SK-N-SH (cell line): ENCODE results near the gene ABCB4. TPM values are rescaled to one million over a fixed set of nuclear protein-coding genes. Genes with fewer than 3 reads are reported as not detected.

Experiments
- CTCF ChIA-PET: fragments of 300-600, 350-600 bp; formaldehyde crosslinking; extraction: SDS; loops from one replicate; lab custom pipeline; 2021; lab: Yijun Ruan, JAX
- POLR2A ChIA-PET: fragments of 350-600 bp; sonication (Branson Sonifier 250); formaldehyde crosslinking; extraction: SDS; loops from one replicate; lab custom pipeline; 2020; ENCODE audit warnings: antibody characterized with exemption, inconsistent platforms; lab: Yijun Ruan, JAX
- DNase-seq: peaks from one replicate; pipeline ENCODE4 v3.0.0; 2012
- H2AFZ ChIP-seq: fragments of 200-600 bp; sonication (generic); 2 replicates; pipeline ENCODE4 v1.8.1; 2016; ENCODE audit warnings: antibody characterized with exemption, mild to moderate bottlenecking, low read depth
- H3F3A ChIP-seq: fragments of 200-600 bp; sonication (generic); replicated peaks from 2 replicates; pipeline ENCODE3; 2016; ENCODE audit warnings: antibody characterized with exemption, mild to moderate bottlenecking; ENCODE audit not compliant: insufficient read depth
- H3K27ac ChIP-seq, 2 experiments: fragments of 200-500 bp in 1 of 2; fragments of 200-600 bp in 1 of 2; sonication (Bioruptor generic) in 1 of 2; sonication (generic), shearing (Covaris generic) in 1 of 2; 2 replicates each; pipeline versions ENCODE4 v1.5.1 to v1.6.1; 2014 to 2016; ENCODE audit warnings: low read depth in 2 of 2, inconsistent platforms in 1 of 2, low read length in 1 of 2, mild to moderate bottlenecking in 1 of 2, mixed read lengths in 1 of 2
- H3K27me3 ChIP-seq: fragments of 200-600 bp; sonication (generic), shearing (Covaris generic); 2 replicates; pipeline ENCODE4 v1.6.1; 2016; ENCODE audit warnings: mixed run types; ENCODE audit not compliant: insufficient read depth
- H3K36me3 ChIP-seq, 2 experiments: fragments of 200-500 bp in 1 of 2; fragments of 200-600 bp in 1 of 2; sonication (Bioruptor generic) in 1 of 2; sonication (generic) in 1 of 2; replicated peaks in 1 of 2; 2 replicates each; pipeline versions ENCODE3 to v1.5.1; 2014 to 2016; ENCODE audit warnings: low read length in 1 of 2, mild to moderate bottlenecking in 1 of 2; ENCODE audit not compliant: insufficient read depth in 2 of 2, control insufficient read depth in 1 of 2
- H3K4me1 ChIP-seq, 2 experiments: fragments of 200-500 bp in 1 of 2; fragments of 200-600 bp in 1 of 2; sonication (Bioruptor generic) in 1 of 2; sonication (generic), shearing (Covaris generic) in 1 of 2; 2 replicates each; pipeline versions ENCODE4 v1.5.1 to v1.6.1; 2014 to 2016; ENCODE audit warnings: low read depth in 1 of 2, low read length in 1 of 2, mixed run types in 1 of 2; ENCODE audit not compliant: insufficient read depth in 2 of 2, control insufficient read depth in 1 of 2
- H3K4me2 ChIP-seq: fragments of 200-600 bp; sonication (generic), shearing (Covaris generic); 2 replicates; pipeline ENCODE4 v1.6.1; 2017; ENCODE audit warnings: mixed run types
- H3K4me3 ChIP-seq, 2 experiments: fragments of 200-500 bp in 1 of 2; fragments of 200-600 bp in 1 of 2; sonication (Bioruptor generic) in 1 of 2; sonication (generic), shearing (Covaris generic) in 1 of 2; 2 replicates each; pipeline versions ENCODE4 v1.5.1 to v1.8.1; 2014 to 2016; ENCODE audit warnings: low read depth in 2 of 2, inconsistent platforms in 1 of 2, low read length in 1 of 2, mild to moderate bottlenecking in 1 of 2, mixed read lengths in 1 of 2, moderate library complexity in 1 of 2
- H3K79me2 ChIP-seq: fragments of 200-600 bp; sonication (generic); 2 replicates; pipeline ENCODE4 v1.8.1; 2017; ENCODE audit warnings: mild to moderate bottlenecking; ENCODE audit not compliant: insufficient read depth
- H3K9ac ChIP-seq: fragments of 200-600 bp; sonication (generic); 2 replicates; pipeline ENCODE4 v1.6.1; 2017; ENCODE audit warnings: mixed run types
- H3K9me2 ChIP-seq: fragments of 200-600 bp; sonication (generic); 2 replicates; pipeline ENCODE4 v1.6.1; 2017; ENCODE audit warnings: mixed run types
- H3K9me3 ChIP-seq: fragments of 200-600 bp; sonication (generic); 2 replicates; pipeline ENCODE4 v1.6.1; 2017; ENCODE audit warnings: mixed run types, mild to moderate bottlenecking, moderate library complexity
- H4K20me1 ChIP-seq: fragments of 200-600 bp; sonication (generic); 2 replicates; pipeline ENCODE4 v1.6.1; 2017; ENCODE audit warnings: mild to moderate bottlenecking, mixed run types; ENCODE audit not compliant: insufficient read depth
- CHD2 ChIP-seq: fragments of 150-350 bp; IDR thresholded peaks from 2 replicates; pipeline ENCODE4 v1.6.1; 2018; ENCODE audit warnings: low read length; ENCODE audit not compliant: partially characterized antibody
- EZH2phosphoT487 ChIP-seq: fragments of 200-600 bp; sonication (generic); IDR thresholded peaks from 2 replicates; pipeline ENCODE4 v1.6.1; 2017; ENCODE audit warnings: low read depth, mixed run types, mild to moderate bottlenecking, antibody characterized with exemption, moderate library complexity, borderline replicate concordance
- FOXM1 ChIP-seq: IDR thresholded peaks from 2 replicates; pipeline ENCODE4 v1.4.0; 2012; ENCODE audit warnings: low read depth, mild to moderate bottlenecking
- GABPA ChIP-seq: IDR thresholded peaks from 2 replicates; pipeline ENCODE4 v1.4.0; 2012; ENCODE audit warnings: low read depth, mild to moderate bottlenecking
- GATA2 ChIP-seq: sonication (generic); formaldehyde crosslinking; IDR thresholded peaks from 2 replicates; pipeline ENCODE4 v1.5.0; 2020; ENCODE audit warnings: mild to moderate bottlenecking, missing genetic modification reagents
- JUND ChIP-seq: IDR thresholded peaks from 2 replicates; pipeline ENCODE4 v1.4.0; 2012
- MAX ChIP-seq: IDR thresholded peaks from 2 replicates; pipeline ENCODE4 v1.4.0; 2012; ENCODE audit warnings: low read depth
- MXI1 ChIP-seq: IDR thresholded peaks from 2 replicates; pipeline ENCODE4 v1.6.1; 2012; ENCODE audit warnings: mild to moderate bottlenecking, low read depth, low read length, improper control_type of control experiment
- NFIC ChIP-seq: IDR thresholded peaks from 2 replicates; pipeline ENCODE4 v1.4.0; 2012; ENCODE audit warnings: borderline replicate concordance
- NRF1 ChIP-seq: IDR thresholded peaks from 2 replicates; pipeline ENCODE4 v1.6.1; 2012; ENCODE audit warnings: low read depth, mild to moderate bottlenecking, low read length
- PBX3 ChIP-seq: IDR thresholded peaks from 2 replicates; pipeline ENCODE4; 2012
- POLR2AphosphoS5 ChIP-seq: IDR thresholded peaks from 2 replicates; pipeline ENCODE4 v1.6.1; 2012; ENCODE audit warnings: low read depth, low read length
- RFX5 ChIP-seq: IDR thresholded peaks from 2 replicates; pipeline ENCODE4 v1.6.1; 2012; ENCODE audit warnings: mild to moderate bottlenecking, improper control_type of control experiment, low read length
- TAF1 ChIP-seq: IDR thresholded peaks from 2 replicates; pipeline ENCODE4 v1.6.1; 2012; ENCODE audit warnings: low read depth, mild to moderate bottlenecking, low read length, moderate library complexity, borderline replicate concordance
- USF1 ChIP-seq: IDR thresholded peaks from 2 replicates; pipeline ENCODE4 v1.4.0; 2012; ENCODE audit warnings: low read depth, borderline replicate concordance
- USF2 ChIP-seq: fragments of 150-350 bp; IDR thresholded peaks from 2 replicates; pipeline ENCODE4 v1.6.1; 2017; ENCODE audit warnings: antibody characterized with exemption, low read length, low read depth, borderline replicate concordance
- ZBTB33 ChIP-seq: IDR thresholded peaks from 2 replicates; pipeline ENCODE4 v1.4.0; 2012; ENCODE audit warnings: low read depth, borderline replicate concordance
- WGBS: methylation state at CpG from one replicate; pipeline ENCODE4 v1.1.6; 2017; ENCODE audit warnings: low lambda C conversion rate; 5-methylcytosine and 5-hydroxymethylcytosine counted together
- polyA plus RNA-seq, 3 experiments: library from polyadenylated mRNA; depleted of rRNA; stranded (reverse); fragments of >200 nt; gene quantifications; 2 replicates each; pipeline ENCODE4 v1.2.3, GENCODE V29; 2012

Gene ABCB4
- polyA plus RNA-seq, 1 of the 3 experiments (the other 2 are of a cell fraction): 0.18 TPM

- no peak for TF ChIP-seq USF1
- TF ChIP-seq POLR2AphosphoS5: no peak
- no peak for TF ChIP-seq FOXM1
- TF ChIP-seq MXI1: no peak
- no peak for TF ChIP-seq EZH2phosphoT487
- no peak for TF ChIP-seq GABPA
- TF ChIP-seq, all 33 proteins: peak for 0
These were observed 112.1 kb downstream of the ABCB4 start (continued) for GRCh38 chr7:87363342-87363741.

GRCh38 chr7:87361320-87361719, 114.2 kb downstream of the ABCB4 start:
- Histone ChIP-seq H3F3A (peaks cover 10% of the 10 kb centered on the region), H3K79me2 (no peaks in the 10 kb centered on the region), H3K9ac (no peak overlapping the region), H3K9me3 (no peaks in the 10 kb centered on the region), H2AFZ (no peak overlapping the region), H3K4me2 (no peak overlapping the region), H4K20me1 (no peaks in the 10 kb centered on the region), H3K4me1 (peaks cover 0 to 4% of the 10 kb centered on the region in 2 experiments; a peak in 1 of 4 replicates), H3K4me3 (no peak overlapping the region), H3K36me3 (peaks cover 8 to 47% of the 10 kb centered on the region in 2 experiments), H3K27me3 (no peaks in the 10 kb centered on the region), H3K9me2 (no peaks in the 10 kb centered on the region), H3K27ac (no peak overlapping the region)
- ChIA-PET CTCF (interaction anchor here (1.0 to 2.0 kb wide), 3 partner anchors 49 to 56 kb away, joined by 3 to 6 read pairs (median 3); no protein-coding TSS in a partner anchor), POLR2A (no interaction called here)
- WGBS: 100% methylated on average over 2 of the region's 2 CpGs
- TF ChIP-seq CHD2: no peak
- TF ChIP-seq FOXM1: no peak
- no peak for TF ChIP-seq EZH2phosphoT487
- no peak for TF ChIP-seq USF2
- TF ChIP-seq RFX5: no peak
- TF ChIP-seq GATA2: no peak
- TF ChIP-seq MAX: no peak
- no peak for TF ChIP-seq NRF1
- TF ChIP-seq PBX3: no peak
- no peak for TF ChIP-seq TAF1
- no peak for TF ChIP-seq NFIC
- TF ChIP-seq USF1: no peak
- no peak for TF ChIP-seq ZBTB33
- no peak for TF ChIP-seq JUND
- DNase-seq: no peak
